Measurements from ENCODE around the gene IQSEC1.

- TF ChIP-seq, protein P1, sequence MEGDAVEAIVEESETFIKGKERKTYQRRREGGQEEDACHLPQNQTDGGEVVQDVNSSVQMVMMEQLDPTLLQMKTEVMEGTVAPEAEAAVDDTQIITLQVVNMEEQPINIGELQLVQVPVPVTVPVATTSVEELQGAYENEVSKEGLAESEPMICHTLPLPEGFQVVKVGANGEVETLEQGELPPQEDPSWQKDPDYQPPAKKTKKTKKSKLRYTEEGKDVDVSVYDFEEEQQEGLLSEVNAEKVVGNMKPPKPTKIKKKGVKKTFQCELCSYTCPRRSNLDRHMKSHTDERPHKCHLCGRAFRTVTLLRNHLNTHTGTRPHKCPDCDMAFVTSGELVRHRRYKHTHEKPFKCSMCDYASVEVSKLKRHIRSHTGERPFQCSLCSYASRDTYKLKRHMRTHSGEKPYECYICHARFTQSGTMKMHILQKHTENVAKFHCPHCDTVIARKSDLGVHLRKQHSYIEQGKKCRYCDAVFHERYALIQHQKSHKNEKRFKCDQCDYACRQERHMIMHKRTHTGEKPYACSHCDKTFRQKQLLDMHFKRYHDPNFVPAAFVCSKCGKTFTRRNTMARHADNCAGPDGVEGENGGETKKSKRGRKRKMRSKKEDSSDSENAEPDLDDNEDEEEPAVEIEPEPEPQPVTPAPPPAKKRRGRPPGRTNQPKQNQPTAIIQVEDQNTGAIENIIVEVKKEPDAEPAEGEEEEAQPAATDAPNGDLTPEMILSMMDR (IDR thresholded peaks at IDR 0.05), result no peak
- TF ChIP-seq EZH2 (IDR thresholded peaks at IDR 0.05; ENCODE audit: borderline replicate concordance, insufficient read depth, low read depth, low read length, poor library complexity, severe bottlenecking), result no peak
Observed at GRCh38 chr3:12952343-12953200, 120.7 kb downstream of the IQSEC1 start.
